Sigmoid colon (tissue), 3 donors: Measurements from ENCODE around the gene DYSF.

Experiments
- CTCF ChIP-seq, 4 experiments: fragments of 450-650 bp in 3 of 4; fragments of 200-600 bp in 1 of 4; IDR thresholded peaks; one replicate each; pipeline ENCODE4 v1.5.1; 2016 to 2019; ENCODE audit warnings: antibody characterized with exemption in 4 of 4, mild to moderate bottlenecking in 3 of 4, moderate library complexity in 2 of 4
- POLR2A ChIP-seq, 2 donors: fragments of 450-650 bp; IDR thresholded peaks; one replicate each; pipeline ENCODE4 v1.6.1; 2016; ENCODE audit warnings: antibody characterized with exemption in 2 of 2, mild to moderate bottlenecking in 2 of 2, moderate library complexity in 2 of 2

- TF ChIP-seq CTCF (IDR thresholded peaks at IDR 0.05): no peak
- TF ChIP-seq POLR2A (IDR thresholded peaks at IDR 0.05): no peak
Observed at GRCh38 chr2:71426721-71427120, 26.6 kb upstream of the DYSF start.
